Natural killer cell (primary cell): ENCODE data around the gene PHACTR1. TPM values are rescaled to one million over a fixed set of nuclear protein-coding genes. Genes with fewer than 3 reads are reported as not detected.

ENCODE experiments used
- ATAC-seq, 3 donors: fragments of 150-1000 bp in 2 of 3; fragments of 200-7000 bp in 1 of 3; cut with Tn5 transposase; 1 replicate in 1 of 3; 2 replicates in 2 of 3; pipeline ENCODE4 v1.10.0; 2021; ENCODE audit warnings: mild to moderate bottlenecking in 2 of 3, moderate library complexity in 2 of 3
- DNase-seq, 2 donors: peaks; one replicate each; pipeline versions ENCODE4 v3.0.0 to v3.0.0-alpha.2; 2013 to 2021; ENCODE audit warnings: mixed read lengths in 1 of 2
- H3K27ac ChIP-seq: one replicate; pipeline ENCODE4 v1.5.1; 2013; ENCODE audit warnings: mild to moderate bottlenecking, low read length
- H3K27me3 ChIP-seq: one replicate; pipeline ENCODE4 v1.6.1; 2013; ENCODE audit warnings: low read length; ENCODE audit not compliant: control insufficient read depth, insufficient read depth
- H3K36me3 ChIP-seq: one replicate; pipeline ENCODE4 v1.6.1; 2013; ENCODE audit warnings: low read length; ENCODE audit not compliant: control insufficient read depth, insufficient read depth
- H3K4me1 ChIP-seq: one replicate; pipeline ENCODE4 v1.6.1; 2013; ENCODE audit warnings: low read length; ENCODE audit not compliant: control insufficient read depth, insufficient read depth
- H3K4me3 ChIP-seq: one replicate; pipeline ENCODE4 v1.5.1; 2013; ENCODE audit warnings: low read length
- H3K9me3 ChIP-seq: one replicate; pipeline ENCODE4 v1.6.1; 2013; ENCODE audit warnings: low read length; ENCODE audit not compliant: control insufficient read depth, insufficient read depth
- H3K27ac Mint-ChIP-seq, 2 donors: one replicate each; pipeline ENCODE4 v1.8.0; 2022; ENCODE audit warnings: mild to moderate bottlenecking in 2 of 2, mixed read lengths in 2 of 2, moderate library complexity in 1 of 2
- H3K27me3 Mint-ChIP-seq, 2 donors: one replicate each; pipeline ENCODE4 v1.8.0; 2022; ENCODE audit warnings: low read depth in 2 of 2, mixed read lengths in 2 of 2
- H3K36me3 Mint-ChIP-seq: one replicate; pipeline ENCODE4 v1.8.0; 2022; ENCODE audit warnings: mixed read lengths
- H3K4me1 Mint-ChIP-seq, 2 donors: one replicate each; pipeline ENCODE4 v1.8.0; 2022; ENCODE audit warnings: mixed read lengths in 2 of 2
- H3K4me3 Mint-ChIP-seq: one replicate; pipeline ENCODE4 v1.8.0; 2022; ENCODE audit warnings: mild to moderate bottlenecking, moderate library complexity, mixed read lengths
- H3K9me3 Mint-ChIP-seq, 2 donors: one replicate each; pipeline ENCODE4 v1.8.0; 2022; ENCODE audit warnings: mixed read lengths in 2 of 2
- WGBS: methylation state at CpG from one replicate; pipeline ENCODE4 v1.1.7; 2013; ENCODE audit warnings: missing lambda C conversion rate; ENCODE audit not compliant: insufficient coverage; 5-methylcytosine and 5-hydroxymethylcytosine counted together
- intact Hi-C: fragments of 100-400 bp; cut with micrococcal nuclease; formaldehyde crosslinking; loops from one replicate; pipeline ENCODE4 v1.14.2; 2022
- total RNA-seq, 4 donors: library from RNA; stranded (reverse); fragments of 120-200 nt in 1 of 4; gene quantifications; one replicate each; pipeline versions ENCODE4 v1.2.3 to v1.2.4, GENCODE V29; 2013 to 2022
- TF ChIP-seq, protein P1 (sequence below): fragments of 200-600 bp; IDR thresholded peaks from one replicate; pipeline ENCODE4 v1.8.0; 2022; ENCODE audit warnings: antibody characterized with exemption

Gene PHACTR1
- total RNA-seq, 3 donors from 2014 or later (not counting 1 experiment from before 2014, with no cell fraction given) = 5.2 to 19.0 (median 5.4) TPM

DNA sequence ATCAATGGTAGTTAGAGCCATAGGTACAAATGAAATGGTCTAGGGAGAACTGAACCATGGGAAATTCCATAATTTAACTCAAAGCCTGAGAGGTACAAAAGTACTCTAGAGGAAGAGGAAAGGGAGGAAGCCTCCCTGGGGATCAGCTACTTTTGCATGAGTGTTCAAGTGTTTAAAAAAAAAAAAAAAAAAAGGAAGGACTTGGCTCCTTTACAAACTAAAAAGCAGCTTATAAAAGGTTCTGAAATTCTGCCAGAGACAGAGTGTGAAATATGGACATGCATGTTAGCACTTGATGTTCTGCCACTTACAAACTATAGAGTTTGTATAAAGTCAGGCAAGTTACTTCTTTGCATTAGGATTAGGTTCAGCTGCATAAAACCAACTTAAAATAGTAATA lies 321.7 kb downstream of the PHACTR1 start:
- Histone ChIP-seq H3K27ac (no peak overlapping the region), H3K4me1 (no peaks in the 10 kb centered on the region), H3K27me3 (peaks cover 2% of the 10 kb centered on the region), H3K36me3 (no peaks in the 10 kb centered on the region), H3K9me3 (no peaks in the 10 kb centered on the region), H3K4me3 (no peak overlapping the region)
- no peaks in the 10 kb centered on the region for H3K36me3 Mint-ChIP-seq
- ATAC-seq (no peak), DNase-seq (no peak)
- peaks cover 0 to 3% of the 10 kb centered on the region in 2 donors for H3K9me3 Mint-ChIP-seq
- peaks cover 1 to 4% of the 10 kb centered on the region in 2 donors for H3K27me3 Mint-ChIP-seq
- TF ChIP-seq, protein P1, sequence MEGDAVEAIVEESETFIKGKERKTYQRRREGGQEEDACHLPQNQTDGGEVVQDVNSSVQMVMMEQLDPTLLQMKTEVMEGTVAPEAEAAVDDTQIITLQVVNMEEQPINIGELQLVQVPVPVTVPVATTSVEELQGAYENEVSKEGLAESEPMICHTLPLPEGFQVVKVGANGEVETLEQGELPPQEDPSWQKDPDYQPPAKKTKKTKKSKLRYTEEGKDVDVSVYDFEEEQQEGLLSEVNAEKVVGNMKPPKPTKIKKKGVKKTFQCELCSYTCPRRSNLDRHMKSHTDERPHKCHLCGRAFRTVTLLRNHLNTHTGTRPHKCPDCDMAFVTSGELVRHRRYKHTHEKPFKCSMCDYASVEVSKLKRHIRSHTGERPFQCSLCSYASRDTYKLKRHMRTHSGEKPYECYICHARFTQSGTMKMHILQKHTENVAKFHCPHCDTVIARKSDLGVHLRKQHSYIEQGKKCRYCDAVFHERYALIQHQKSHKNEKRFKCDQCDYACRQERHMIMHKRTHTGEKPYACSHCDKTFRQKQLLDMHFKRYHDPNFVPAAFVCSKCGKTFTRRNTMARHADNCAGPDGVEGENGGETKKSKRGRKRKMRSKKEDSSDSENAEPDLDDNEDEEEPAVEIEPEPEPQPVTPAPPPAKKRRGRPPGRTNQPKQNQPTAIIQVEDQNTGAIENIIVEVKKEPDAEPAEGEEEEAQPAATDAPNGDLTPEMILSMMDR = no peak
- no peaks in the 10 kb centered on the region for H3K4me1 Mint-ChIP-seq
- H3K4me3 Mint-ChIP-seq = no peak overlapping the region
- intact Hi-C loops = no loop called here
- H3K27ac Mint-ChIP-seq = no peak overlapping the region

DNA sequence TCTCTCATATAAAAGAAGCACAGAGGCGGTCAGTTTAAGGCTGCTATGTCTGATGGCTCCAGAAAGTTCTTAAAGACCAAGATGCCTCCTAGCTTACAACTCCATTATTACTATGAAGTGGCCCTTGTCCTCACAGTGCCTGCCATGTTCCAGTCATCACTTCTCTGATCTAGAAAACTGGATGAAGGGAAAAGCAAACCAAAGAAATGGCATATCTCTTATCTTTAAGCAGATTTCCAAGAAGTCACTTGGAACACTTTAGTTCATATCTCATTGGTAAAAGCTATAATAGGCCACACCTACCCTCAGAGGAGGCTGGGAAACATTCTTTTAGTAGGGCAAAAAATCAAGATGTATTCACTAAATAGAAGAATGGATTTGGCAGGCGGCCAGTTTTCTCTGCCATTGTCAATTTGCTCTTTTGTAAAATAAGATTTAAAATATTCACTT lies 322.2 kb downstream of the PHACTR1 start:
- ATAC-seq (no peak), DNase-seq (no peak)
- Mint-ChIP-seq H3K4me3 (no peak overlapping the region), H3K27ac (no peak overlapping the region), H3K4me1 (no peaks in the 10 kb centered on the region), H3K27me3 (peaks cover 0 to 4% of the 10 kb centered on the region in 2 donors), H3K36me3 (no peaks in the 10 kb centered on the region), H3K9me3 (peaks cover 0 to 3% of the 10 kb centered on the region in 2 donors)
- no peaks in the 10 kb centered on the region for H3K4me1 ChIP-seq
- peaks cover 2% of the 10 kb centered on the region for H3K27me3 ChIP-seq
- TF ChIP-seq, protein P1 = no peak
- WGBS = 86% methylated on average over 1 of the region's 2 CpGs
- H3K9me3 ChIP-seq = no peaks in the 10 kb centered on the region
- H3K4me3 ChIP-seq = no peak overlapping the region
- no peak overlapping the region for H3K27ac ChIP-seq
- intact Hi-C loops = no loop called here
- H3K36me3 ChIP-seq = no peaks in the 10 kb centered on the region

DNA sequence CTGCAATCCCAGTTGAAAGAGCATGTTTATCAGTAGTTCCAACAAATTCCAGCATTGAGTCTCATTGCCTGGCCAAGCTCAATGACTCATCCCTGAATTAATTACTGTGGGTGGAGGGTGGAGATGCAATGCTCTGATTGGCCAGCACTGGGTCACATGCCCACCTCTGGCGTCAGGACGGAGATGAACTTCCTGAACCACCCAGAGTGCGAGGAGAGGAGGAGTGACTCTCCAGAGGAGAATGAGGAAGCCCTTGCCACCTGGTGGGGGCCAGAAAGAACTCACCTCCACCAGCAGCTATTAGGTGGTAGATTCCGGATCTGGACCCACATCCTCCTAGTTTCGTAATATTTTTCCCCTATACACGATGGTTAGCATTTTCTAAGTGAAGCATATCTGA lies 327.8 kb downstream of the PHACTR1 start:
- peaks cover 0 to 9% of the 10 kb centered on the region in 2 donors for H3K27me3 Mint-ChIP-seq
- WGBS = 76% methylated on average over 6 of the region's 6 CpGs
- Histone ChIP-seq H3K4me1 (no peaks in the 10 kb centered on the region), H3K9me3 (no peaks in the 10 kb centered on the region), H3K27me3 (no peaks in the 10 kb centered on the region), H3K27ac (no peak overlapping the region), H3K36me3 (no peaks in the 10 kb centered on the region), H3K4me3 (no peak overlapping the region)
- intact Hi-C loops = no loop called here
- H3K4me3 Mint-ChIP-seq = no peak overlapping the region
- no peak for ATAC-seq
- TF ChIP-seq, protein P1 = no peak
- H3K36me3 Mint-ChIP-seq = no peaks in the 10 kb centered on the region
- no peaks in the 10 kb centered on the region for H3K9me3 Mint-ChIP-seq
- H3K27ac Mint-ChIP-seq = no peak overlapping the region
- no peaks in the 10 kb centered on the region for H3K4me1 Mint-ChIP-seq
- no peak for DNase-seq

DNA sequence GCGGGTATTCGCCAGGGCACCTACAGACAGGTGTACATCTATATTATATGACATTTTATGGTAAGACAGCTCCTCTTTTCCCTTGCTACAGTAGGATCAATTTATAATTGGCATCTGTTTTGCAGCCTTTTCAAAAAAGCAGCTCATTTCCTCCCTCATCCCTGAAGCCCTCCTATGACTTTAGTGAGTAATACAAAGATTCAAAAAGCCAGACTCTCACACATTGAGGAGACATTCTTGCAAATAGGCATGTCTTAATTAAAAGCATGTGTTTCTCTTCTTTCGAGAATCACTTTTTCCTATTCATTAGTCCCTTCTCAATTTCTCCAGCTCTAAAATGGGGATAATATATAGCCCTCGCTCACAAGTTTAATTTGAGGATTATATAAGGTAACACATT lies 328.3 kb downstream of the PHACTR1 start:
- H3K9me3 ChIP-seq = no peaks in the 10 kb centered on the region
- no peaks in the 10 kb centered on the region for H3K4me1 ChIP-seq
- TF ChIP-seq, protein P1 = no peak
- H3K4me3 ChIP-seq = no peak overlapping the region
- ATAC-seq = no peak
- no CpG with 5 or more reads among the region's 4 CpGs for WGBS
- no peak for DNase-seq
- Mint-ChIP-seq H3K27ac (no peak overlapping the region), H3K27me3 (peaks cover 0 to 9% of the 10 kb centered on the region in 2 donors), H3K9me3 (no peaks in the 10 kb centered on the region), H3K4me3 (no peak overlapping the region), H3K36me3 (no peaks in the 10 kb centered on the region), H3K4me1 (no peaks in the 10 kb centered on the region)
- H3K27ac ChIP-seq = no peak overlapping the region
- H3K36me3 ChIP-seq = no peaks in the 10 kb centered on the region
- H3K27me3 ChIP-seq = no peaks in the 10 kb centered on the region
- intact Hi-C loops = no loop called here
